ENCODE data around the gene SORBS2. TPM values are rescaled to one million over a fixed set of nuclear protein-coding genes. Genes with fewer than 3 reads are reported as not detected.

The SORBS2 gene
- total RNA-seq, 1 experiment from 2014 or later: 0.34 TPM

DNA sequence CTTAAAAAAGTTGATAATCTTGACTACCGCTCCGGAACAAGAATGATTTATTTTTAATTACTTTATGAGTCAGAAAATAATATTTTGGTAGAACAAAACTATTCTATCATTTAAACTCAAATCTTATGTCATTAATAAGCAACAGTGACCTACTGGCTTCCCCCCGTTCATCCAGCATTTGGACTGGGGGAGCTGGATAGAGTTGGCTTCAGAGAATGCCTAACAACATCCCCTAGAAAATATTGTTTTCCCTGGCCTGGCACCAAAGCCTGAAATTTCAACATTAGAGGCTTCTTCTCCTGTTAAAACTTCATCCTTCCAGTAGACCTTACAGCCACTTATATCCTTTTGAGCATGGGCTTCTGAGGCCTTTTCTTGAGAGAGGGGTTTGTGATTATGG lies 221.0 kb downstream of the SORBS2 start:
- intact Hi-C loops (cut with micrococcal nuclease): no loop called here
- Histone ChIP-seq H4K20me1 (ENCODE audit: insufficient read depth) (no peaks in the 10 kb centered on the region), H3K27ac (ENCODE audit: low read depth, low read length) (no peak overlapping the region)

More for the DNA sequence above, 221.0 kb downstream of the SORBS2 start:
- no peak for DNase-seq (ENCODE audit: low read depth, low spot score)
- TF ChIP-seq, protein P1, sequence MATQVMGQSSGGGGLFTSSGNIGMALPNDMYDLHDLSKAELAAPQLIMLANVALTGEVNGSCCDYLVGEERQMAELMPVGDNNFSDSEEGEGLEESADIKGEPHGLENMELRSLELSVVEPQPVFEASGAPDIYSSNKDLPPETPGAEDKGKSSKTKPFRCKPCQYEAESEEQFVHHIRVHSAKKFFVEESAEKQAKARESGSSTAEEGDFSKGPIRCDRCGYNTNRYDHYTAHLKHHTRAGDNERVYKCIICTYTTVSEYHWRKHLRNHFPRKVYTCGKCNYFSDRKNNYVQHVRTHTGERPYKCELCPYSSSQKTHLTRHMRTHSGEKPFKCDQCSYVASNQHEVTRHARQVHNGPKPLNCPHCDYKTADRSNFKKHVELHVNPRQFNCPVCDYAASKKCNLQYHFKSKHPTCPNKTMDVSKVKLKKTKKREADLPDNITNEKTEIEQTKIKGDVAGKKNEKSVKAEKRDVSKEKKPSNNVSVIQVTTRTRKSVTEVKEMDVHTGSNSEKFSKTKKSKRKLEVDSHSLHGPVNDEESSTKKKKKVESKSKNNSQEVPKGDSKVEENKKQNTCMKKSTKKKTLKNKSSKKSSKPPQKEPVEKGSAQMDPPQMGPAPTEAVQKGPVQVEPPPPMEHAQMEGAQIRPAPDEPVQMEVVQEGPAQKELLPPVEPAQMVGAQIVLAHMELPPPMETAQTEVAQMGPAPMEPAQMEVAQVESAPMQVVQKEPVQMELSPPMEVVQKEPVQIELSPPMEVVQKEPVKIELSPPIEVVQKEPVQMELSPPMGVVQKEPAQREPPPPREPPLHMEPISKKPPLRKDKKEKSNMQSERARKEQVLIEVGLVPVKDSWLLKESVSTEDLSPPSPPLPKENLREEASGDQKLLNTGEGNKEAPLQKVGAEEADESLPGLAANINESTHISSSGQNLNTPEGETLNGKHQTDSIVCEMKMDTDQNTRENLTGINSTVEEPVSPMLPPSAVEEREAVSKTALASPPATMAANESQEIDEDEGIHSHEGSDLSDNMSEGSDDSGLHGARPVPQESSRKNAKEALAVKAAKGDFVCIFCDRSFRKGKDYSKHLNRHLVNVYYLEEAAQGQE (IDR thresholded peaks at IDR 0.05; ENCODE audit: low read depth): no peak
- TF ChIP-seq EGR1 (IDR thresholded peaks at IDR 0.05; ENCODE audit: low read depth) (no peak), POLR2AphosphoS5 (IDR thresholded peaks at IDR 0.05; ENCODE audit: low read depth, low read length) (no peak), CBX3 (IDR thresholded peaks at IDR 0.05; ENCODE audit: low read depth) (no peak), POLR2A (IDR thresholded peaks at IDR 0.05; ENCODE audit: borderline replicate concordance, extremely low read depth, insufficient read depth, insufficient read length) (no peak), ZFX (IDR thresholded peaks at IDR 0.05) (no peak), EZH2phosphoT487 (IDR thresholded peaks at IDR 0.05; ENCODE audit: borderline replicate concordance) (no peak), RAD21 (IDR thresholded peaks at IDR 0.05; ENCODE audit: low read depth) (no peak), SIN3A (IDR thresholded peaks at IDR 0.05; ENCODE audit: low read depth) (no peak), SRF (IDR thresholded peaks at IDR 0.05; ENCODE audit: low read depth) (no peak)
- TF ChIP-seq, protein P2, sequence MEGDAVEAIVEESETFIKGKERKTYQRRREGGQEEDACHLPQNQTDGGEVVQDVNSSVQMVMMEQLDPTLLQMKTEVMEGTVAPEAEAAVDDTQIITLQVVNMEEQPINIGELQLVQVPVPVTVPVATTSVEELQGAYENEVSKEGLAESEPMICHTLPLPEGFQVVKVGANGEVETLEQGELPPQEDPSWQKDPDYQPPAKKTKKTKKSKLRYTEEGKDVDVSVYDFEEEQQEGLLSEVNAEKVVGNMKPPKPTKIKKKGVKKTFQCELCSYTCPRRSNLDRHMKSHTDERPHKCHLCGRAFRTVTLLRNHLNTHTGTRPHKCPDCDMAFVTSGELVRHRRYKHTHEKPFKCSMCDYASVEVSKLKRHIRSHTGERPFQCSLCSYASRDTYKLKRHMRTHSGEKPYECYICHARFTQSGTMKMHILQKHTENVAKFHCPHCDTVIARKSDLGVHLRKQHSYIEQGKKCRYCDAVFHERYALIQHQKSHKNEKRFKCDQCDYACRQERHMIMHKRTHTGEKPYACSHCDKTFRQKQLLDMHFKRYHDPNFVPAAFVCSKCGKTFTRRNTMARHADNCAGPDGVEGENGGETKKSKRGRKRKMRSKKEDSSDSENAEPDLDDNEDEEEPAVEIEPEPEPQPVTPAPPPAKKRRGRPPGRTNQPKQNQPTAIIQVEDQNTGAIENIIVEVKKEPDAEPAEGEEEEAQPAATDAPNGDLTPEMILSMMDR (IDR thresholded peaks at IDR 0.05 in 2 of 3, conservative IDR thresholded peaks at IDR 0.05 in 1 of 3; ENCODE audit: borderline replicate concordance in 1 of 3, insufficient read depth in 1 of 3, low read depth in 2 of 3, low read length in 2 of 3): no peak
- H3K4me2 ChIP-seq (ENCODE audit: low read length): no peak overlapping the region
- ATAC-seq: no peak
- no peak overlapping the region for H3K4me3 ChIP-seq (replicated peaks in 1 of 2; ENCODE audit: low read depth in 1 of 2, low read length in 2 of 2)
- no peaks in the 10 kb centered on the region for H3K79me2 ChIP-seq (ENCODE audit: insufficient read depth, low read length)
- CTCF ChIA-PET: no interaction called here
- H3K9me3 ChIP-seq (ENCODE audit: control insufficient read depth in 1 of 2, insufficient read depth in 1 of 2, low read depth in 1 of 2, low read length in 2 of 2): no peaks in the 10 kb centered on the region
- no peaks in the 10 kb centered on the region for H3K36me3 ChIP-seq (ENCODE audit: control insufficient read depth in 1 of 2, insufficient read depth in 2 of 2, low read length in 2 of 2)
- H3K4me1 ChIP-seq (ENCODE audit: control insufficient read depth in 1 of 2, insufficient read depth in 2 of 2, low read length in 2 of 2): peaks cover 6 to 18% of the 10 kb centered on the region in 2 experiments; a peak in 3 of 4 replicates
- RAD21 ChIA-PET (ENCODE audit: low non-redundant PET in 1 of 2, low total read pairs in 2 of 2, uncharacterized antibody in 2 of 2, unreplicated experiment in 2 of 2): no interaction called here
- H3K9ac ChIP-seq (ENCODE audit: low read length): no peak overlapping the region
- POLR2A ChIA-PET: no interaction called here
- H3K27me3 ChIP-seq (ENCODE audit: insufficient read depth, low read length): no peaks in the 10 kb centered on the region
- peak overlapping the region; percentile 16 for H2AFZ ChIP-seq (ENCODE audit: low read depth, low read length, poor library complexity, severe bottlenecking)
- no peaks in the 10 kb centered on the region for H3K9me2 ChIP-seq (ENCODE audit: insufficient read depth)
- BruUV-seq (replicated peaks): no TSS peak
